H1 (cell line): ENCODE data around the gene CTLA4. TPM values are rescaled to one million over a fixed set of nuclear protein-coding genes. Genes with fewer than 3 reads are reported as not detected.

Source experiments
- CTCF ChIA-PET: fragments of 300-600 bp; sonication (Branson Sonifier 250); formaldehyde crosslinking; loops from one replicate; lab custom pipeline; 2021; ENCODE audit not compliant: partially characterized antibody; lab: Charles Lee
- POLR2A ChIA-PET: fragments of 300-600 bp; sonication (Branson Sonifier 250); formaldehyde crosslinking; loops from one replicate; lab custom pipeline; 2021; ENCODE audit warnings: inconsistent platforms; ENCODE audit not compliant: partially characterized antibody; lab: Charles Lee
- DNase-seq, 2 experiments: peaks; one replicate each; pipeline versions ENCODE4 v3.0.0 to v3.0.0-alpha.2; 2010 to 2022; ENCODE audit warnings: low spot score in 2 of 2, low read depth in 1 of 2, mixed read lengths in 1 of 2
- FAIRE-seq: peaks from 2 replicates; lab custom pipeline; 2011; peaks lifted over from hg19 to GRCh38; lab: Jason Lieb, UNC
- H2AFZ ChIP-seq: 2 replicates; pipeline ENCODE4 v1.8.1; 2012; ENCODE audit warnings: low read length, inconsistent platforms
- H2AK5ac ChIP-seq: 2 replicates; pipeline ENCODE4 v1.6.1; 2013; ENCODE audit warnings: low read depth, low read length
- H2BK120ac ChIP-seq: replicated peaks from 2 replicates; pipeline ENCODE3; 2013; ENCODE audit warnings: low read depth, low read length, inconsistent platforms
- H2BK12ac ChIP-seq: 2 replicates; pipeline ENCODE4 v1.6.1; 2013; ENCODE audit warnings: low read depth, low read length
- H2BK15ac ChIP-seq: 2 replicates; pipeline ENCODE4 v1.6.1; 2013; ENCODE audit warnings: low read length
- H2BK20ac ChIP-seq: 2 replicates; pipeline ENCODE4 v1.6.1; 2013; ENCODE audit warnings: low read length
- H2BK5ac ChIP-seq: 2 replicates; pipeline ENCODE4 v1.6.1; 2013; ENCODE audit warnings: low read depth, low read length
- H3K14ac ChIP-seq: 2 replicates; pipeline ENCODE4 v1.6.1; 2013; ENCODE audit warnings: inconsistent platforms; ENCODE audit not compliant: insufficient read length
- H3K18ac ChIP-seq: 2 replicates; pipeline ENCODE4 v1.6.1; 2013; ENCODE audit warnings: low read length; ENCODE audit errors: extremely low read depth
- H3K23ac ChIP-seq: 2 replicates; pipeline ENCODE4 v1.6.1; 2013; ENCODE audit warnings: inconsistent platforms; ENCODE audit not compliant: insufficient read length
- H3K23me2 ChIP-seq: 2 replicates; pipeline ENCODE4 v1.6.1; 2013; ENCODE audit warnings: low read depth, low read length
- H3K27ac ChIP-seq: 2 replicates; pipeline ENCODE4 v1.6.1; 2011; ENCODE audit warnings: low read depth, low read length, inconsistent platforms
- H3K27me3 ChIP-seq, 4 experiments: replicated peaks in 1 of 4; 1 replicate in 1 of 4; 2 replicates in 3 of 4; pipeline versions ENCODE4 v1.6.1 to v1.8.1; 2011 to 2013; ENCODE audit warnings: low read length in 3 of 4, mild to moderate bottlenecking in 3 of 4, inconsistent platforms in 2 of 4, mixed read lengths in 2 of 4, moderate library complexity in 1 of 4; ENCODE audit not compliant: control insufficient read depth in 3 of 4, insufficient read depth in 3 of 4; ENCODE audit errors: extremely low read depth in 1 of 4
- H3K36me3 ChIP-seq, 4 experiments: 2 replicates each; pipeline versions ENCODE4 v1.6.1 to v1.8.1; 2011 to 2013; ENCODE audit warnings: mild to moderate bottlenecking in 4 of 4, low read length in 3 of 4, moderate library complexity in 2 of 4, control low read depth in 1 of 4, inconsistent platforms in 1 of 4; ENCODE audit not compliant: insufficient read depth in 4 of 4, control insufficient read depth in 2 of 4
- H3K4ac ChIP-seq: replicated peaks from 2 replicates; pipeline ENCODE3; 2013; ENCODE audit warnings: low read length, low read depth, mixed read lengths, inconsistent platforms; ENCODE audit not compliant: insufficient read length
- H3K4me1 ChIP-seq, 4 experiments: replicated peaks in 1 of 4; 1 replicate in 1 of 4; 2 replicates in 3 of 4; pipeline versions ENCODE4 v1.6.1 to v1.8.1; 2011 to 2013; ENCODE audit warnings: low read length in 3 of 4, inconsistent platforms in 2 of 4, mixed read lengths in 1 of 4; ENCODE audit not compliant: insufficient read depth in 4 of 4, control insufficient read depth in 3 of 4
- H3K4me2 ChIP-seq, 2 experiments: 2 replicates each; pipeline versions ENCODE4 v1.6.1 to v1.8.1; 2011 to 2013; ENCODE audit warnings: low read depth in 2 of 2, low read length in 2 of 2, control low read depth in 1 of 2, inconsistent platforms in 1 of 2, mild to moderate bottlenecking in 1 of 2; ENCODE audit not compliant: insufficient read depth in 1 of 2
- H3K4me3 ChIP-seq, 4 experiments: fragments of 200-600, 300-600 bp in 1 of 4; sonication (generic), shearing (Covaris generic), sonication (Bioruptor Twin) in 1 of 4; 2 replicates each; pipeline versions ENCODE4 v1.5.1 to v1.8.1; 2011 to 2016; ENCODE audit warnings: low read length in 4 of 4, low read depth in 3 of 4, control low read depth in 2 of 4, inconsistent platforms in 2 of 4, mild to moderate bottlenecking in 2 of 4, mixed read lengths in 1 of 4, moderate library complexity in 1 of 4; ENCODE audit not compliant: insufficient read depth in 2 of 4; ENCODE audit errors: extremely low read depth in 1 of 4
- H3K56ac ChIP-seq: replicated peaks from 2 replicates; pipeline ENCODE3; 2013; ENCODE audit warnings: low read depth, mild to moderate bottlenecking, mixed read lengths, low read length, inconsistent platforms; ENCODE audit not compliant: insufficient read length
- H3K79me1 ChIP-seq: 2 replicates; pipeline ENCODE4 v1.6.1; 2013; ENCODE audit warnings: low read depth, low read length, control low read depth
- H3K79me2 ChIP-seq, 2 experiments: 2 replicates each; pipeline versions ENCODE4 v1.6.1 to v1.8.1; 2012 to 2013; ENCODE audit warnings: low read length in 2 of 2, mild to moderate bottlenecking in 2 of 2, inconsistent platforms in 1 of 2; ENCODE audit not compliant: insufficient read depth in 2 of 2, control insufficient read depth in 1 of 2
- H3K9ac ChIP-seq, 4 experiments: replicated peaks in 1 of 4; 1 replicate in 1 of 4; 2 replicates in 3 of 4; pipeline versions ENCODE4 v1.6.1 to v1.8.1; 2011 to 2013; ENCODE audit warnings: low read depth in 3 of 4, low read length in 3 of 4, control low read depth in 2 of 4, mild to moderate bottlenecking in 2 of 4, moderate library complexity in 2 of 4, inconsistent platforms in 1 of 4; ENCODE audit errors: extremely low read depth in 1 of 4
- H3K9me3 ChIP-seq, 2 experiments: 2 replicates each; pipeline versions ENCODE4 v1.6.1 to v1.8.1; 2012 to 2013; ENCODE audit warnings: mild to moderate bottlenecking in 2 of 2, moderate library complexity in 2 of 2, control low read depth in 1 of 2, inconsistent platforms in 1 of 2, low read depth in 1 of 2, low read length in 1 of 2, mixed read lengths in 1 of 2; ENCODE audit not compliant: insufficient read depth in 2 of 2
- H4K20me1 ChIP-seq, 2 experiments: replicated peaks in 1 of 2; 2 replicates each; pipeline versions ENCODE3 to v1.8.1; 2011 to 2013; ENCODE audit warnings: inconsistent platforms in 2 of 2, low read length in 2 of 2, mild to moderate bottlenecking in 1 of 2; ENCODE audit not compliant: insufficient read depth in 2 of 2, control insufficient read depth in 1 of 2
- H4K5ac ChIP-seq: 2 replicates; pipeline ENCODE4 v1.6.1; 2013; ENCODE audit warnings: low read length, low read depth, mixed read lengths, inconsistent platforms; ENCODE audit not compliant: insufficient read length
- H4K8ac ChIP-seq: 2 replicates; pipeline ENCODE4 v1.8.0; 2013; ENCODE audit warnings: mild to moderate bottlenecking, moderate library complexity, low read length, inconsistent platforms; ENCODE audit not compliant: insufficient read depth; ENCODE audit errors: extremely low read depth
- H4K91ac ChIP-seq: replicated peaks from 2 replicates; pipeline ENCODE3; 2013; ENCODE audit warnings: low read length, mixed read lengths, inconsistent platforms; ENCODE audit not compliant: insufficient read length
- HDAC6 ChIP-seq: IDR thresholded peaks from one replicate; pipeline ENCODE4 v1.7.1; 2012; ENCODE audit warnings: low read depth, mild to moderate bottlenecking, inconsistent platforms, low read length, moderate library complexity
- SAP30 ChIP-seq: fragments of 300-600 bp; sonication (generic); IDR thresholded peaks from 2 replicates; pipeline ENCODE4 v1.7.1; 2012; ENCODE audit warnings: low read length, moderate library complexity, mild to moderate bottlenecking, inconsistent platforms; ENCODE audit not compliant: insufficient read depth, insufficient replicate concordance
- WGBS, 2 experiments: shearing (Covaris generic) in 1 of 2; methylation state at CpG; one replicate each; pipeline versions ENCODE4 v1.1.6 to v1.1.7; 2013 to 2015; ENCODE audit warnings: low lambda C conversion rate in 2 of 2, mixed read lengths in 2 of 2, inconsistent platforms in 1 of 2, low coverage in 1 of 2, missing lambda C conversion rate in 1 of 2; ENCODE audit not compliant: insufficient replicate concordance in 2 of 2, insufficient coverage in 1 of 2, insufficient read length in 1 of 2; ENCODE audit errors: extremely low coverage in 1 of 2, missing lambda C conversion rate in 1 of 2; 5-methylcytosine and 5-hydroxymethylcytosine counted together
- polyA plus RNA-seq, 7 experiments: library from polyadenylated mRNA; depleted of rRNA in 3 of 7; stranded (reverse) in 5 of 7; unstranded in 2 of 7; fragments of >200 nt in 5 of 7; fragments of 200-250 nt in 2 of 7; gene quantifications; 1 replicate in 5 of 7; 2 replicates in 1 of 7; 4 replicates in 1 of 7; pipeline versions ENCODE4 v1.2.1 to v1.2.3, GENCODE V29; 2011 to 2013; ENCODE audit warnings: missing spikeins in 2 of 7, mixed read lengths in 2 of 7
- total RNA-seq: library from RNA; stranded (reverse); fragmentation: NEBNext Ultra II Directional; extraction: Animal tissue kit (Norgen Biotek cat#: 25700); gene quantifications from 2 replicates; pipeline ENCODE4 v1.2.1, GENCODE V29; 2021

Gene CTLA4
- total and polyA plus RNA-seq, 2 of the 8 experiments (the other 6 are each of a cell fraction or from before 2014, with no cell fraction given): not detected

DNA sequence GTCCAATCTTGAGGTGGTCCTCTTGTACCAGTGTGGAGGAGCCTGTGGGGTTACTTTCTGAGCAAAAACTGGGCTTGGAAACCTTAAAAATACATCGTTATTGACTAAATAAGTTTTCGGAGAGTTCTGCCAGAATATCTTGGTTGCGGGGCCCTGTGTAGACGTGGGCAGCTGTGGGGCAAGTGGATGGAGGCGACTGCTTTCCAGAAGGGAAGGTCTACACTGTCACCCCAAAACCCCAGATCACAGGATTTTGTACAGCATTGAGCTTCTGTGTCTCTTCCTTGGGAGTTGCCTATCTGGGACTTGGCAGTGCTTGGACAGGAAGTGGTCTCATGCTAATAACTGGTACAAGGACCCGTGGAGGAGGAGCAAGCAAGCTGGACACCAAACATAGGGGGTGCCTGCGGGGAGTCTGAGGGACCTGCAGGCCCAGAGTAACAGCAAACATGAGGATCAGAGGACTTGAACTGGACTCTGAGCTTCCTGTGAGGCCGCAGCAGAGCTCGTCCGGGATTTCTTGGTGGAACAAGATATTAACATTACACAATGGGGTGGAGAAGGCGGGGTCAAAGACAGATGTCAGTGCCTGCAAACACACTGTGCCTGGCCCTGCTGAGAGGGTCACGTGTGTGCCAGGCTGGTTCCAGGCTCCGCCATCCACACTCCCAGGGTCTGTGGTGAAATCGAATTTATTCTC, 48.0 kb upstream of the CTLA4 start:
- POLR2A ChIA-PET: no interaction called here

More for the DNA sequence above, 48.0 kb upstream of the CTLA4 start:
- Histone ChIP-seq H3K14ac (no peak overlapping the region), H3K18ac (no peak overlapping the region), H3K9me3 (no peaks in the 10 kb centered on the region), H2BK15ac (no peak overlapping the region), H2BK12ac (no peak overlapping the region), H2AK5ac (no peak overlapping the region), H4K91ac (no peak overlapping the region), H3K9ac (no peak overlapping the region), H3K23ac (no peak overlapping the region)
- DNase-seq (no peak), FAIRE-seq (no peak)
- no peak for TF ChIP-seq SAP30
- TF ChIP-seq HDAC6: no peak
- TF ChIP-seq, all 59 proteins: peak for 0
- Histone ChIP-seq H2BK20ac (no peak overlapping the region), H3K79me2 (no peaks in the 10 kb centered on the region), H4K5ac (no peak overlapping the region), H4K20me1 (no peaks in the 10 kb centered on the region), H3K27ac (no peak overlapping the region), H3K4ac (no peak overlapping the region), H3K36me3 (no peaks in the 10 kb centered on the region), H3K4me3 (no peak overlapping the region), H3K23me2 (no peaks in the 10 kb centered on the region), H3K79me1 (no peaks in the 10 kb centered on the region), H2BK120ac (no peak overlapping the region), H3K4me1 (no peaks in the 10 kb centered on the region), H4K8ac (no peak overlapping the region), H3K27me3 (no peaks in the 10 kb centered on the region), H3K56ac (no peak overlapping the region), H2AFZ (no peak overlapping the region), H3K4me2 (no peak overlapping the region), H2BK5ac (no peak overlapping the region)
- WGBS, 2 experiments: 93% methylated on average over 14 of the region's 14 CpGs; no CpG with 5 or more reads in 1 of the 2 experiments
- CTCF ChIA-PET: interaction anchor here (0.6 kb wide), 1 partner anchor 196 kb away, joined by 3 read pairs; no protein-coding TSS in a partner anchor
